Activated CD4-positive, alpha-beta memory T cell treated with anti-CD3 and anti-CD28 coated beads, Interleukin-2, amount 10 ng/mL, durations not matched to agents 7 days and 5 days (primary cell): Measurements from ENCODE around the gene SLC25A52. TPM values are rescaled to one million over a fixed set of nuclear protein-coding genes. Genes with fewer than 3 reads are reported as not detected.
"Not testable (repeated sequence)": the region's sequence is repeated elsewhere in the genome, so short reads cannot be mapped to it uniquely, and the experiment has no call there.

Source experiments
- CTCF ChIA-PET: fragments of 350-600 bp; sonication (Branson Sonifier 250); formaldehyde crosslinking; loops from one replicate; lab custom pipeline; 2021; ENCODE audit warnings: antibody characterized with exemption, inconsistent platforms; lab: Charles Lee
- POLR2A ChIA-PET: fragments of 350-600 bp; sonication (Branson Sonifier 250); formaldehyde crosslinking; loops from one replicate; lab custom pipeline; 2021; ENCODE audit warnings: antibody characterized with exemption; lab: Charles Lee
- DNase-seq: peaks from one replicate; pipeline ENCODE4 v3.0.0-alpha.2; 2020
- H3K27ac Mint-ChIP-seq: one replicate; pipeline ENCODE4 v1.8.0; 2021; ENCODE audit warnings: mild to moderate bottlenecking, mixed read lengths
- H3K27me3 Mint-ChIP-seq: one replicate; pipeline ENCODE4 v1.8.0; 2021; ENCODE audit warnings: mixed read lengths
- H3K36me3 Mint-ChIP-seq: one replicate; pipeline ENCODE4 v1.8.0; 2021; ENCODE audit warnings: low read depth, mixed read lengths
- H3K4me1 Mint-ChIP-seq: one replicate; pipeline ENCODE4 v1.8.0; 2021; ENCODE audit warnings: mixed read lengths
- H3K4me3 Mint-ChIP-seq: one replicate; pipeline ENCODE4 v1.8.0; 2021; ENCODE audit warnings: mild to moderate bottlenecking, mixed read lengths
- H3K9me3 Mint-ChIP-seq: one replicate; pipeline ENCODE4 v1.8.0; 2021; ENCODE audit warnings: mixed read lengths
- total RNA-seq, 2 experiments: library from RNA; stranded (reverse); gene quantifications; one replicate each; pipeline ENCODE4 v1.2.3, GENCODE V29; 2021

SLC25A52 gene, protein sequence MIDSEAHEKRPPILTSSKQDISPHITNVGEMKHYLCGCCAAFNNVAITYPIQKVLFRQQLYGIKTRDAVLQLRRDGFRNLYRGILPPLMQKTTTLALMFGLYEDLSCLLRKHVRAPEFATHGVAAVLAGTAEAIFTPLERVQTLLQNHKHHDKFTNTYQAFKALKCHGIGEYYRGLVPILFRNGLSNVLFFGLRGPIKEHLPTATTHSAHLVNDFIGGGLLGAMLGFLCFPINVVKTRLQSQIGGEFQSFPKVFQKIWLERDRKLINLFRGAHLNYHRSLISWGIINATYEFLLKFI
- total RNA-seq: under 1 TPM in 1 of 2 experiments, not detected in 1; 0.30 TPM

DNA sequence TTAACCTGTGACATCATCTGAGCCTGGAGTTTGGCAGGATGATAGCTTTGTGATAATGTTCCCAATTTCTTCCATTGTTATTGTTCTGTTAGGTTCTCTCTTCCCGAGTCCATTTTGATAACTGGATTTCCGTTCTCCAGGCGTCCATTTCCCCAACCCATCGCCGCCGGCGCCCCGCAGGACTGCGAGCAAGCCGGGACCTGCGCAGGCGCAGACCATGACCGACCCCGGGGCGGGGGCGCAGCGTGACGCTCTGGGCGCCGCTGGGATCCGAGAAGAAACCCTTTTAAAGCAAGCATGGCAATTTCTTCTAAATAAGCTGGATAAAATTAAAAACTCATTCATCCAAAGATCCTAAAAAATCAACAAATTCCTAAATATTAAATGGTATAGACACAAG is at the start of gene SLC25A52:
Gene SLC25A52, minus strand, starts transcription at position 186 of the 400 bp plus-strand sequence. CDS start 219 bp downstream, outside the sequence.
- no peaks in the 10 kb centered on the region for H3K4me1 Mint-ChIP-seq
- H3K27ac Mint-ChIP-seq: no peak within 1 kb of the TSS
- ChIA-PET POLR2A (no interaction called here), CTCF (no interaction called here)
- H3K27me3 Mint-ChIP-seq: peaks cover 1% of the 10 kb centered on the region
- DNase-seq: no peak
- no peak within 1 kb of the TSS for H3K4me3 Mint-ChIP-seq
- no peaks in the 10 kb centered on the region for H3K9me3 Mint-ChIP-seq
- no peaks in the 10 kb centered on the region for H3K36me3 Mint-ChIP-seq

- H3K27me3 Mint-ChIP-seq, DNase-seq, H3K4me3 Mint-ChIP-seq: not testable (repeated sequence)
Observed at GRCh38 chr18:31809049-31809448, 48.4 kb upstream of the SLC25A52 start.

DNA sequence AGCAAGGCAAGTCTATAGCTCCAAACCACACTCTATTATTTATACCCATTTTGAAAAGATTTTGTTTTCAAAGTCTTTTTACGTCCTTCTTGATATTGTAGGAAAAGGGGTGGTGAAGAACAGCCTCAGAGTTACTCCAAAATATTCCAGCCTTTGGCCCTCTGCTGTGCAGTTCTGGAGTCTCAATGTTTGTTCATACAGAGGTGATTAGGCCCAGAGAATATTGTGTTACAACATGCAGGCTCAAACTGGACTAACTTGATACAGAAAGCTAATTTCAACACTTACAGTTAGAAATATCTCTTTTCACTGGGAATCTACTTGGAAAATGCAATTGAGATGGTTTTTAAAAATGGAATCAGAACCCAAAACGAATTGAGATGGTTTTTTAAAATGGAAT is 40.4 kb upstream of the SLC25A52 start:
- no peaks in the 10 kb centered on the region for H3K9me3 Mint-ChIP-seq
- no peaks in the 10 kb centered on the region for H3K27me3 Mint-ChIP-seq

More at GRCh38 chr18:31809049-31809448, 48.4 kb upstream of the SLC25A52 start:
- H3K9me3 Mint-ChIP-seq, H3K4me1 Mint-ChIP-seq, CTCF ChIA-PET, H3K27ac Mint-ChIP-seq, H3K36me3 Mint-ChIP-seq, POLR2A ChIA-PET: not testable (repeated sequence)

GRCh38 chr18:31799257-31799656 is 38.6 kb upstream of the SLC25A52 start:
- CTCF ChIA-PET, DNase-seq, H3K27ac Mint-ChIP-seq, H3K4me1 Mint-ChIP-seq, H3K4me3 Mint-ChIP-seq, H3K27me3 Mint-ChIP-seq, H3K36me3 Mint-ChIP-seq, POLR2A ChIA-PET, H3K9me3 Mint-ChIP-seq: not testable (repeated sequence)

More for the DNA sequence above, 40.4 kb upstream of the SLC25A52 start:
- Mint-ChIP-seq H3K27ac (no peak overlapping the region), H3K36me3 (no peaks in the 10 kb centered on the region), H3K4me1 (no peaks in the 10 kb centered on the region), H3K4me3 (no peak overlapping the region)
- ChIA-PET POLR2A (no interaction called here), CTCF (no interaction called here)
- DNase-seq: no peak

DNA sequence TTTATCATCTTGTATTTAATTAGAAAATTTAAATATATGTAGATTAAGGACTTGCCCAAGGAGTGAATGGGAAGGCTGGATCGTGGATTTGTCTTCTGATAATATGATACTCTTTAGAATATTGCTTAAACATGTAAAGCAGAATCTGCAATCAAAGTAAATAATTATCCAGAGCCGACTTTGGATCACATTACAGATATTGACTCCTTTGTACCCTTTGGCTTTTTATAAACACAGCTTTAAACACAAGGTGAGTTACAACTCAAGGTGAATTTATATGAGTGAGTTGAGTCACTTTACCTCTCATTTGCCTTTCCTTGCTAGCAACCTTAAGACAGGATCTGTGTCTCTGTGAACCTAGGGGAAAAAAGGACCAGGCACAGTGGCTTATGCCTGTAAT is 37.7 kb upstream of the SLC25A52 start:
- no peaks in the 10 kb centered on the region for H3K4me1 Mint-ChIP-seq
- ChIA-PET CTCF (no interaction called here), POLR2A (no interaction called here)
- H3K27me3 Mint-ChIP-seq: no peaks in the 10 kb centered on the region
- no peak for DNase-seq
- no peaks in the 10 kb centered on the region for H3K36me3 Mint-ChIP-seq
- no peak overlapping the region for H3K27ac Mint-ChIP-seq
- H3K9me3 Mint-ChIP-seq: no peaks in the 10 kb centered on the region
- no peak overlapping the region for H3K4me3 Mint-ChIP-seq

DNA sequence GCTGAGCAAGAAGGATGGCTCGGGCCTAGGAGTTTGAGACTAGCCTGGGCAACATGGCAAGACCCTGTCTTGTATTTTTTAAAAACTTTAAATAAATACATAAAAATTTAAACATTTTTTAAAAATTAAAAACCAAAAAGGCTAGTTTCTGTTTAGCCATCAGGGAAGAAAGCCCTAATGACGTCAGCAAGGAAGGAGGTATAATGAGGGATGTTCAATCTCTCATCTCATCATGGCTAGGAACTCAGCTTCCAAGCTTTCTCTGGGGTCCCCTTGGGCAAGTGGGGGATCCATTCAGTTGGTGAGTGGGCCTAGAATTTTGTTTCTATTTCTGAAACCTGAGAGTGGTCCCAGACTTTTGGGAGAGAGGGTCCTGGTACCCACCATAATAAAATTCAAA is 35.1 kb upstream of the SLC25A52 start:
- Mint-ChIP-seq H3K9me3 (no peaks in the 10 kb centered on the region), H3K4me1 (no peaks in the 10 kb centered on the region), H3K27me3 (no peaks in the 10 kb centered on the region), H3K27ac (no peak overlapping the region), H3K4me3 (no peak overlapping the region), H3K36me3 (no peaks in the 10 kb centered on the region)
- CTCF ChIA-PET: no interaction called here
- no peak for DNase-seq
- POLR2A ChIA-PET: no interaction called here

DNA sequence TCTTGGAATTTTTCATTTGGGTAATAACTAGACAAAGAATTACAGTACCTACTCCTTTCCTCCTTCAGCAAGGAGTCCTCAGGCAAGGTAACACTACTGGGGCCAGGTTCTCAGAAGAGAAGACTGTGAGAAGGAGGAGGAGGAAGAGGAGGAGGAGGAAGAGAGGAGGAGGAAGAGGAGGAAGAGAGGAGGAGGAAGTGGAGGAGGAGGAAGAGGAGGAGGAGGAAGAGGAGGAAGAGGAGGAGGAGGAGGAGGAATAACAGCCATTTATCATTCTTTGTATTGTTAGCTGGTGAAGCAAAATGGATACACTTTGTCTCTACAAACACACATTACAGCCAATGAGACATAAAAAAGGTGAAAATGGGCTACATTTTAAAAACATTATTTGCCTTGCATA is 32.9 kb upstream of the SLC25A52 start:
- no peaks in the 10 kb centered on the region for H3K36me3 Mint-ChIP-seq
- no peaks in the 10 kb centered on the region for H3K9me3 Mint-ChIP-seq
- H3K4me1 Mint-ChIP-seq: no peaks in the 10 kb centered on the region
- H3K27ac Mint-ChIP-seq: no peak overlapping the region
- no peak overlapping the region for H3K4me3 Mint-ChIP-seq
- H3K27me3 Mint-ChIP-seq: no peaks in the 10 kb centered on the region
- CTCF ChIA-PET: interaction anchor here (0.6 kb wide), 1 partner anchor 27 kb away, joined by 3 read pairs; no protein-coding TSS in a partner anchor
- no peak for DNase-seq
- POLR2A ChIA-PET: no interaction called here

GRCh38 chr18:31792580-31792911 is 31.9 kb upstream of the SLC25A52 start:
- no peak for DNase-seq
- Mint-ChIP-seq H3K27ac (no peak overlapping the region), H3K4me1 (no peaks in the 10 kb centered on the region), H3K27me3 (no peaks in the 10 kb centered on the region), H3K36me3 (no peaks in the 10 kb centered on the region), H3K9me3 (no peaks in the 10 kb centered on the region), H3K4me3 (no peak overlapping the region)
- CTCF ChIA-PET: no interaction called here
- POLR2A ChIA-PET: no interaction called here

DNA sequence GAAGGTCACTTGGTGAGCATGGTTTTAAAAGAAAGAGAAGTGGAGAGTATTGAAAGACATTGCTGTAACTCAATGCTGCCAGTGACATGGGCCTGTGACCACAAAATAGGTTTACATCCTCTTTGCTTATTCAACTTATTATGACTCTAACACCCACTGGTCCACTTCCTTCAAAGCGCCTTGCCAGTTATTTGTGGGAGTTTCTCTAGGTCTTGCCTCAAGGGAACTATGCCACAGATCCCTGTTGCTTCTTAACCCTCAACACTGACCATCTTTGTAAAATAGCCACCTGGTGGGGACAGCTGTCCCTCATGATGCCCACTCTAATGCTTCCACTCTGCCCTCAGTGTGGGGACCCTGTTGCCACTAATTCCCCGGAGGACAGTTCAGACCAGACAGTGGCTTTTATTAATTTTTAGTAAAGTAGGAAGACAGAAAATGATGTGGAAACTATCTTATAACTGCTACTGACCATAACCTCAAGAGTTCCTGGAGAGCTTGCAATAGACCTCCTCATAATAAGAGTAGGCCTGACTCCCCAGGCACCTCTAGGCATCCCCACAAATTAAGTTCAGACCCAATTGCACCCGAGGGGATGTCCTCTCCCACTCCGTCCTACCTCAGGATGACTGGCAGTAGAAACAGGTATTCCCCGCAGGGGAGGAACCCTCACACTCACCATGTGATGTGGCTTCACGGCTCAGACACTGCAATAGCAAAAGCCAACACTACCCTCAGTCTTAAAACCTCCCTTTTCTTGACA is 31.3 kb upstream of the SLC25A52 start:
- Mint-ChIP-seq H3K36me3 (no peaks in the 10 kb centered on the region), H3K9me3 (no peaks in the 10 kb centered on the region), H3K4me3 (no peak overlapping the region), H3K27me3 (no peaks in the 10 kb centered on the region), H3K4me1 (no peaks in the 10 kb centered on the region), H3K27ac (no peak overlapping the region)
- ChIA-PET POLR2A (no interaction called here), CTCF (no interaction called here)
- DNase-seq: no peak

GRCh38 chr18:31789409-31789808 is 28.7 kb upstream of the SLC25A52 start:
- Mint-ChIP-seq H3K27ac (no peak overlapping the region), H3K4me3 (no peak overlapping the region), H3K9me3 (no peaks in the 10 kb centered on the region), H3K27me3 (no peaks in the 10 kb centered on the region), H3K36me3 (no peaks in the 10 kb centered on the region), H3K4me1 (no peaks in the 10 kb centered on the region)
- CTCF ChIA-PET: no interaction called here
- POLR2A ChIA-PET: no interaction called here
- no peak for DNase-seq

GRCh38 chr18:31783059-31783458 is 22.4 kb upstream of the SLC25A52 start:
- POLR2A ChIA-PET: no interaction called here

GRCh38 chr18:31778391-31778950 is 17.8 kb upstream of the SLC25A52 start:
- Mint-ChIP-seq H3K4me1 (no peaks in the 10 kb centered on the region), H3K27me3 (peaks cover 3% of the 10 kb centered on the region), H3K36me3 (no peaks in the 10 kb centered on the region), H3K4me3 (no peak overlapping the region), H3K27ac (no peak overlapping the region), H3K9me3 (peaks cover 18% of the 10 kb centered on the region)
- no peak for DNase-seq
- ChIA-PET POLR2A (no interaction called here), CTCF (no interaction called here)

More at GRCh38 chr18:31783059-31783458, 22.4 kb upstream of the SLC25A52 start:
- no peak for DNase-seq
- no peaks in the 10 kb centered on the region for H3K36me3 Mint-ChIP-seq
- CTCF ChIA-PET: no interaction called here
- H3K9me3 Mint-ChIP-seq: peaks cover 15% of the 10 kb centered on the region
- no peaks in the 10 kb centered on the region for H3K4me1 Mint-ChIP-seq
- peaks cover 3% of the 10 kb centered on the region for H3K27me3 Mint-ChIP-seq
- H3K27ac Mint-ChIP-seq: no peak overlapping the region
- no peak overlapping the region for H3K4me3 Mint-ChIP-seq

- Mint-ChIP-seq H3K9me3 (peaks cover 18% of the 10 kb centered on the region), H3K27me3 (peaks cover 2% of the 10 kb centered on the region), H3K36me3 (no peaks in the 10 kb centered on the region), H3K27ac (no peak overlapping the region), H3K4me1 (no peaks in the 10 kb centered on the region), H3K4me3 (no peak overlapping the region)
- no peak for DNase-seq
- ChIA-PET POLR2A (no interaction called here), CTCF (no interaction called here)
Observed at GRCh38 chr18:31776093-31776492, 15.4 kb upstream of the SLC25A52 start.
